HG02938 (cell line): ENCODE results near the gene CIZ1.

Source experiments
- ATAC-seq: cut with Tn5 transposase; IDR thresholded peaks from one replicate; pipeline ENCODE4 v1.9.1; 2021; ENCODE audit warnings: mild to moderate bottlenecking, moderate library complexity; ENCODE audit not compliant: unreplicated experiment

The CIZ1 gene

GRCh38 chr9:128214571-128215490 lies 23.5 kb upstream of the CIZ1 start:
- ATAC-seq, result no peak

DNA sequence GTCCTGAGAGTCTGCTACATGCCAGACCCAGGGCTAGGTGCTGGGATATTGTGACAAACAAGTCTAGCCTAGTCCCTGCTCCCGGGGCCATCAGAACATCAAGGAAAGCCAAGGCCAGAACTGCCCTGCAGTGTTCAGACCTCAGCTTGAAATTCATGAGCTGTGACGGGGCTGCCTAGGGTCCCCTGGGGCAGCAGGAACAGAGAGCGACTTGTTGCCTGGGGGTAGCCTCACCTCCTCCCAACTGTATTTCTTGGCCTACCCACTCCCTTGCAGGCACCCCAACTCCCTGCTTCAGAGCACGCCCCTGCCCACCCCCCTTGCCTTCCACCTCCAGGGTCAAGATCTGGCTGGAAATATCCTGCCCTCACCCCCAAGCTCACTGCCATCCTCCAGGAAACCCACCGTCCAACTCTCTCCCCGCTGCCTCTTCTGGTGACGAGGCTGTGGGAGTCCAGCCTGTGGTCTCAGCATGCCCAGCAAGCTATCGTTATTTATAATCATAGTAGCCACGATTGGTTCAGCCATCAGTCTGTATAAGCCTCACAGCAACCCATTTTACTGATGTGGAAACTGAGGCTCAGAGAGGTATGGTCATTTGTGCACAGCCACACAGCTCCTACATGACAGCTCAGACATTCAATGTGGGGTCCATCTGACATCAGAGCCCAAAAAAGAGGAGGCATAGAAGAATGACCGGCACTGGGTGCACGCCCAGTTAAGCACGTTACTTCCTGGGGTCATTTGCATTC lies 22.6 kb upstream of the CIZ1 start:
- ATAC-seq, result no peak

- ATAC-seq, result no peak
These were observed 20.6 kb upstream of the CIZ1 start for GRCh38 chr9:128211981-128212281.

- no peak for ATAC-seq
These were observed 20.0 kb upstream of the CIZ1 start for GRCh38 chr9:128211186-128211980.

DNA sequence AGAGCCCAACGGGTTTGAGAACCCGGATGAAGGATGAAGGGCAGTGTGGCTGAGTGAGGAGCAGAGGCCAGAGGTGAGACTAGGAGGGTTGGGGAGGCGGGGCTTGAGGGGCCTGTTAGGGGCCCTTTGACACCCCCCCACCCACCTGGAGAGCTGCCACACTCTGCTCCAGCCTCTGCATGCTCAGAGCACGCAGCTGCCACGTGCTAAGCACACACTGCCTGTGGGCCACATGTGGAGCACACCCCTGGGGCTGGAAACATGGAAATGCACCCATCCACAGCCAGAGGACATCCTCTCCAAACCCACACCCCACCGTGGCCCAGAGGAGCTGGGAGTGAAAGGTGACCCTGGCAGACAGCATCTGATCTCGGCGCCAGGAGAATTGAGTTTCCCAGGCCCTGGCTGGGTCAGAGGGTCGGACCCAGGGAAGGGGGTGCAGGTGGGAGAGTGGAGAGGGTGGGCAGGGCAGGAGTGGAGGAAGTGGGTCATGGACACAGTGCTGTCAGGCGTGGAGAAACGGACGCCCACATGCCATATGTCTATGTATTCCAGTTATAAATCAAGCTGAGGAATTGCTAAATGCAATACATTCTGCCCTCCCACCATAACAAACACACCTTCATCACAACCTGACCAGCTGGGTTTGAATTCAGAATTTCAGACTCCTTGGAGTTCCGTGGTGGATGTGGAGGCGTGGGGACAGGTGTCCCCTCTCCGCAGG lies 17.7 kb upstream of the CIZ1 start:
- no peak for ATAC-seq

GRCh38 chr9:128208386-128208785 lies 17.0 kb upstream of the CIZ1 start:
- no peak for ATAC-seq

- ATAC-seq, result no peak
These were observed 15.8 kb upstream of the CIZ1 start for GRCh38 chr9:128206916-128207910.

GRCh38 chr9:128206484-128206883 lies 15.1 kb upstream of the CIZ1 start:
- ATAC-seq, result no peak

GRCh38 chr9:128205296-128205944 lies 14.0 kb upstream of the CIZ1 start:
- ATAC-seq, result no peak

DNA sequence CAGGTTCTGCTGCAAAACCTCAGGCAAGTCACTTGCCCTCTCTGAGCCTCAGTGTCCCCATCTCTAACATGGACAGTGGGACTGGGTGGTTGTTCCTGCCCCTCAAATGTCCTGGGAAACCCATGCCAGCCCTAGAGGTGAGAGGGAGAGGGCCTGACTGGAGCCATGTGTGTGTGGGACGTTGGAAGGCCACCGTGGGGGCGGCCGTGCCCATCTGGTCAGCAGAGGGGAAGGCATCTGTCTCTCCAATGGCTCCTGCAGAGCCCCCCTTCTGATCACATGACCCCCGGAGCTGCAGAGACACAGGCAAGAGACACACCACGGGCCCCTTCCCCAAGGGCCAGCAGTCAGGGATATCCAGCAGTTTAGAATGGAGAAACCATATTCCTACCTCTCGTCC lies 13.5 kb upstream of the CIZ1 start:
- ATAC-seq, result no peak

- ATAC-seq, result no peak
These were observed 12.6 kb upstream of the CIZ1 start for GRCh38 chr9:128203707-128204551.

DNA sequence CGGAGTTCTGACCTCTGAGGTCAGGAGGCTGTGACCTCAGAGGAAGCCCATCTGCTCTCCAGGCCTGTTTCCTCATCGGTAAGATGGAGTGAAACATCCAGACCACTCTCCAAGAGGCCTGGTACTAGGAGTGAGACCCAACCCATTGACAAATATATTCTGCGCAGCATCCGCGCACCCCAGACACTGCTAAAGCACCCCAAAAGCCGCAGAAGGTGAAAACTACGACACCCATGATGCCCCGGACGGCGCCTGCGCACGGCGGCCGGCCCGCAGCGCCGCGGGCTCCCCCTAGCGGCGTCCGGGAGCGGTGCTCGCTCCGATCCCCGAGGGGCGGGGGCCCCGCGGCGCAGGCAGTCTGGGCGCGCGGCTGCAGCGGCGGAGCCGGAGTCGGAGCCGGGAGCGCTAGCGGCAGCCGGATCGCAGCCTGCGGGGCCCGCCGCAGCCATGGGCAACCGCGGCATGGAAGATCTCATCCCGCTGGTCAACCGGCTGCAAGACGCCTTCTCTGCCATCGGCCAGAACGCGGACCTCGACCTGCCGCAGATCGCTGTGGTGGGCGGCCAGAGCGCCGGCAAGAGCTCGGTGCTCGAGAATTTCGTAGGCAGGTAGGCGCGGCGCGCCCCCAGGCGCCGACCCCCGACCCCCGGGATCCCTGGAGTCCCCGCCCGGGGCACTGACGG lies 11.8 kb upstream of the CIZ1 start, which contains the start of gene DNM1:
DNM1 (plus strand) TSS at position 356 of the 683 bp plus-strand sequence; CDS start at position 448, 92 bp downstream.
- ATAC-seq, result peak; percentile 64

GRCh38 chr9:128202648-128203023 lies 11.3 kb upstream of the CIZ1 start:
- ATAC-seq, result no peak

DNA sequence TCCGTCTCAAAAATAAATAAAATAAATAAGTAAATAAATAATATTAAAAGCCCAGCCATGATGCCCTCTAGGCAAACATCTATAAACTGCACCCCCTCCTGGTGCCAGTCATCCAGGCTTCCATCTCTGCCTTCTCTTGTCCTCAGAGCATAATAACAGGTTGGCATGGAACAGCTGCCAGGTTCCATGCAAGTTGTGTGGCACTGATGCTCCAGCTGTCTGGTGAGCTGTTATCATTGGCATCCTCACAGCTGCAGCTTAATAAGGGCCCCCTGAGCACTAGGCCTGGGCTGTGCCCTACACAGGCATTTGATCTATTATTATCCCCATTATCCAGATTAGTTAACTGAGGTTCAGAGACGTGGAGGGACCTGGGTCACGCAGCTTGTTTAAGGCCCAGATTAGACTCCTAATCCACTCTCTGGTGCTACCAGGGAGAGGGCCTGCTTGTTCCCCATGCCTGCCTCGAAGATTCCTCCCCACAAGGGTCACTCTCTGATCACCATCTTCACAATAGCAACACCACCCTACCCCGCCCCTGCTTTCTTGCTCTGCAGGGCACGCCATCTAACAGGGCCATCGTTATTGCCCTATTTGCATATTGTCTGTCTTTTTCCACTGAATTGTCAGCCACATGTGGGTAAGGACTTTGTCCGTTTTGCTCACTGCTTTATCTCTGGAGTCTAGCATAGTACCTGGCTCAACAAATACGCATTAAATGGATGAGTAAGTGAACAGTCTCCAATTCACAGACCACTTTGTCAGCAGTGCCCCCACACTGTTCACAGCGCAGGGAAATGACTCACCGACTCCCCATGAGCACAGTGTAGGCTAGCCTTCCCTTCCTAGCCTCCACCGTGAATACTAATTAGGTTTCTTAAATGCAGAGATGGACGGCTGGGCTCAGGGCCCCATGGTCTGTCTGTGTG lies 10.3 kb upstream of the CIZ1 start:
- ATAC-seq, result no peak

- ATAC-seq, result no peak
These were observed 2.2 kb upstream of the CIZ1 start for GRCh38 chr9:128193469-128194096.
